Measurements from ENCODE around the gene BPIFB3.

DNA sequence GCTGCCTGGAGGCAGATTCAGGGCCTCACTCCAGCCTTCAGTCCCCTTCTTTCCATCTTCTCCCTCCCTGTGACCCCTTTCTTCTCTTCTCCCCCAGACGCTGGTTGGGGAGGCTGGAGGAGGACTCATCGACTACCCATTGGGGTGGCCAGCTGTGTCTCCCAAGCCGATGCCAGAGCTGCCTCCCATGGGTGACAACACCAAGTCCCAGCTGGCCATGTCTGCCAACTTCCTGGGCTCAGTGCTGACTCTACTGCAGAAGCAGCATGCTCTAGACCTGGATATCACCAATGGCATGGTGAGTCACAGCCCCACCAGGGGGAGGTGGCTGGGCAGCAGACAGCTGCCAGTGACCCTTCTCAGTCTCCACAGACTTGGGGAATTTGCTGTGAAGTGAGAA lies 38.7 kb downstream of the BPIFB3 start:
- TF ChIP-seq, protein P1, sequence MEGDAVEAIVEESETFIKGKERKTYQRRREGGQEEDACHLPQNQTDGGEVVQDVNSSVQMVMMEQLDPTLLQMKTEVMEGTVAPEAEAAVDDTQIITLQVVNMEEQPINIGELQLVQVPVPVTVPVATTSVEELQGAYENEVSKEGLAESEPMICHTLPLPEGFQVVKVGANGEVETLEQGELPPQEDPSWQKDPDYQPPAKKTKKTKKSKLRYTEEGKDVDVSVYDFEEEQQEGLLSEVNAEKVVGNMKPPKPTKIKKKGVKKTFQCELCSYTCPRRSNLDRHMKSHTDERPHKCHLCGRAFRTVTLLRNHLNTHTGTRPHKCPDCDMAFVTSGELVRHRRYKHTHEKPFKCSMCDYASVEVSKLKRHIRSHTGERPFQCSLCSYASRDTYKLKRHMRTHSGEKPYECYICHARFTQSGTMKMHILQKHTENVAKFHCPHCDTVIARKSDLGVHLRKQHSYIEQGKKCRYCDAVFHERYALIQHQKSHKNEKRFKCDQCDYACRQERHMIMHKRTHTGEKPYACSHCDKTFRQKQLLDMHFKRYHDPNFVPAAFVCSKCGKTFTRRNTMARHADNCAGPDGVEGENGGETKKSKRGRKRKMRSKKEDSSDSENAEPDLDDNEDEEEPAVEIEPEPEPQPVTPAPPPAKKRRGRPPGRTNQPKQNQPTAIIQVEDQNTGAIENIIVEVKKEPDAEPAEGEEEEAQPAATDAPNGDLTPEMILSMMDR (conservative IDR thresholded peaks at IDR 0.05), result no peak
- TF ChIP-seq ZFX (IDR thresholded peaks at IDR 0.05), result no peak
